ENCODE data around the gene ZNF423. TPM values are rescaled to one million over a fixed set of nuclear protein-coding genes. Genes with fewer than 3 reads are reported as not detected.
"Not testable (repeated sequence)": the region's sequence is repeated elsewhere in the genome, so short reads cannot be mapped to it uniquely, and the experiment has no call there.

ZNF423 gene
- total and polyA plus RNA-seq, 2 donors, result 6.4 to 14.0 TPM

DNA sequence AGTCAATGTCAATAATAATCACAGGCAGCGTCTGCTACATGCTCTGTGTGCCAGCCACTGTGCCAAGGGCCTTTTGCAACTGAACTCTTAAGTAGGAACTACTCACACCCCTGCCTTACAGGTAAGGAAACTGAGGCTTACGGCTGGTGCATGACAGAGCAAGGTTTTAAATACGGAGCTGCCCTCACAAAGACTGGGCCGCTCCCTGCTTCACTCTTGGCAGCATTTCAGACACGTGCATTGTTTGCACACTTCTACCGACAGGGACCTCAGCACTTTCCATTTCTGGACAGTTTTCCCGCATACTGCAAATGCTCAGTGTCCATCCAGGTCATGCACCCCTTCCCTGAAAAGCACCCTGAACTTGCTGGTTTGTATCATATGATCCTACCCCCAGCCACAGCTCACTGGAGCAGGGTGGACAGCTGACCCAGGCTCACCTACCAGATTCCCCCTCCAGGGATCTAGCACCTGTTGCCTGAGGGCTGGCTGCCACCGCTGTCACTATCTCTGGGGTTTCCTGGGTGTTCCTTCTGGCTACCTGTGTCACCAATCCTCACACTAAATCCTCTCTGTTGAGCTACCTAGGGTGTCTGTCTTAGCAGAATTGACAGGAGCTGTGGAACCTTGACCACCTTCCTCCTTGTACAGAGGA is 339.4 kb downstream of the ZNF423 start:
- Histone ChIP-seq H3K27ac (ENCODE audit: low read depth) (no peak overlapping the region), H3K36me3 (ENCODE audit: insufficient read depth) (no peaks in the 10 kb centered on the region), H3K4me3 (ENCODE audit: low read depth, low read length) (no peak overlapping the region), H3K4me1 (ENCODE audit: insufficient read depth) (no peaks in the 10 kb centered on the region)
- 83% methylated on average over 8 of the region's 8 CpGs for WGBS
- no peak for DNase-seq (ENCODE audit: extremely low spot score)

DNA sequence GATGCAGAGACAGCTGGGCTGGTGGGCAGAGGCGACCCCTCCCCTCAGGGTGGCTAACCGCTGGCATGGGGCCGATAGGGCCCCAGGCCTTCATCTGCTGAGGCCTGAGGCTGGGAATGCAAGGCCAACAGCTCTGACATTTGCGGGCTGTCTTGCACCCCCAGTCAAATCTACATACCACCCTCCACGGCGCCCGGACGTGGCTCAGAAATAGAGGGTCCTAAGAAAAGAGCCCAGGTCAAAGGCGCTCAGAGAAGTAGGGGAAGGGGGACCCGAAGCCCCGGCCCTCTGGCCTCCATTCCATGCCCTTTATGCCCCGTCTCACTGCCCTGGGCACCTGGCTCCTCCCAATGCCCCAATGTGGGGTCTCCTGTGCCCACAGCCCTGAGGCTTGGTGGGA is 340.1 kb downstream of the ZNF423 start:
- DNase-seq (ENCODE audit: extremely low spot score), result no peak
- H3K4me1 ChIP-seq (ENCODE audit: insufficient read depth), result no peaks in the 10 kb centered on the region
- H3K27ac ChIP-seq (ENCODE audit: low read depth), result no peak overlapping the region
- H3K36me3 ChIP-seq (ENCODE audit: insufficient read depth), result no peaks in the 10 kb centered on the region
- WGBS, result 95% methylated on average over 12 of the region's 12 CpGs
- no peak overlapping the region for H3K4me3 ChIP-seq (ENCODE audit: low read depth, low read length)

DNA sequence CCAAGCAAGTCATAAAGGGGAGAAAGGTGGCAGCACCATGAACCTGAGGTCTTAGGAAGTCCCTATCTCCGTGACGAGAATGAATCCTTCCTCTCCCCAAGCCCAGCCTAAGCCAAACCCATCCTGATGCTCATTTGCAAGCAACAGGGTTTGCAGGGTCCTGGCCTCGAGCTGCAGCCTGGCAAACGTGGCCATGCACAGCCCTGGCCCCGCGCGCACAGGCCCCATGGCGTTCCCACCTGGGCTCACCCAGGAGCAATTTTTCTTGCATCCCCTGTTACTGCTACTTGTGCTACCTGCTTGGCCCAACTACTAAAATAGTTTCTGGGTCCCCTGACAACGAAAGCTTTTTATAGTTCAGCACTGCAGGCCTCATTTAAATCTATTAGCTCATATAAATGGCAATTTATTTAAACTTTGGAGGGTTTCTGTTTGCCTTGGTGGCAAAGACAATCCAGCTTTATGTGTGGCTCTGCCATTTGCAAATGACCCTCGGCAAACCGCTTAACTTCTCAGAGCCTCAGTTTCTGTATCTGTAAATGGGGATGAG is 340.8 kb downstream of the ZNF423 start:
- Histone ChIP-seq H3K36me3 (ENCODE audit: insufficient read depth) (no peaks in the 10 kb centered on the region), H3K4me3 (ENCODE audit: low read depth, low read length) (no peak overlapping the region), H3K27ac (ENCODE audit: low read depth) (no peak overlapping the region), H3K4me1 (ENCODE audit: insufficient read depth) (no peaks in the 10 kb centered on the region)
- WGBS, result 90% methylated on average over 11 of the region's 11 CpGs
- no peak for DNase-seq (ENCODE audit: extremely low spot score)

DNA sequence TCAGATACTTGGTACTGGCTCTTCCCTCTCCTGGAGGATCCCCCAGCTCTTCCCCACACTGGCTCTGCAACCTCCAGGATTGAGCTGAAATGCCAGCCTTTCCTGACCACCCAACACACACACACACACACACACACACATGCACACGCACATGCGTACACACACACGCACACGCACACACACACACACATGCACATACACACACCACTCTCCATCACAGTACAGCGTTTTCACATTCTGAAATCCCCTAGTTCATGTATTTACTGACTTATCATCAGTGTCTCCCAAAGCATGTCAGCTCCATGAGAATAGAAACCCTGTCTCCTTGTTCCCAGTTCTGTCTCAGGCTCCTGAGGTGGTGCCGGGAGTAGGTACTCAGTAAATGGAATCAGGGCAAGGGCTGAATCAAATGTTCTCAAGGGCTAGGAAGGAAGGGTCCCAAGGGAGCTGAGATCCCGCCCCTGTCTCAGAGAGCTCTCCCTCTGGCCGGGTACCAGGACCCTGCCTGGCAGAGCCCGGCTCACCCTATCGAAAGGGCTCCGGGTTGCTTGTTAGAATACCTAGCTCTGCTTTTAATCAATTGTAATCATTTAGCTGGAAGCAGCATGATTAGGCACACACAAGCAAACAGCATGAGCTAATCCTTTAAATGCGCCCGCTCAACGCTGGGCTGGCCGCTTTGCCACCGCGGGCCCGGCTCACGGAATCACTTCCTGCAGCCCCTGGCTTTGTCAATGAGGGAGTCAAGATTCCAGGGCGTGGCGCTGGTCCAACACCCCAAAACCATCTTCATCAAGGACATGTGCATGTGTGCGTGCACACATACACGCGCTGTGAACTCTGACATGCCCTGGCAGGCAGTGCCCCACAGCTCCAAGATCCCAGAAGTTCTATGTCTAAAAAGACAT is 341.6 kb downstream of the ZNF423 start:
- H3K36me3 ChIP-seq (ENCODE audit: insufficient read depth), result no peaks in the 10 kb centered on the region
- DNase-seq (ENCODE audit: extremely low spot score), result no peak
- 90% methylated on average over 24 of the region's 24 CpGs for WGBS
- H3K4me3 ChIP-seq (ENCODE audit: low read depth, low read length), result no peak overlapping the region
- no peaks in the 10 kb centered on the region for H3K4me1 ChIP-seq (ENCODE audit: insufficient read depth)
- no peak overlapping the region for H3K27ac ChIP-seq (ENCODE audit: low read depth)

DNA sequence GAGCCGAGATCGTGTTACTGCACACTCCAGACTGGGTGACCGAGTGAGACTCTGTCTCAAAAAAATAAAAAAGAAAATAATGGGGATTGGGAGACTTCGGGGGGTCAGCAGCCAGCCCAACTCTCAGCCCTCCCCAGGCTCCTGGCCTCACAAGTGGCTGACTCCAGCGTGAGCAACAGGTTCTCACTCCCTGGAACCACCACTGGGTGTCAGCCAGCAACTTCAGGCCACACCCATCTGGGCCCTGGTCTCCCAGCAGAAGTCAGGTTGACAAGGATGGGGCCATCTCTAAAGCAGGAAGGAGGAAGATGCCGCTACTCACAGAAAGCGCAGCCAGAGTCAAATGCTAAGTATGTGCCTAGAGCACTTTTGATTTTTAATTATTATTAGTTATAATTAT is 342.9 kb downstream of the ZNF423 start:
- no peak overlapping the region for H3K27ac ChIP-seq (ENCODE audit: low read depth)
- WGBS, result 79% methylated on average over 7 of the region's 7 CpGs
- H3K4me1 ChIP-seq (ENCODE audit: insufficient read depth), result no peaks in the 10 kb centered on the region
- DNase-seq (ENCODE audit: extremely low spot score), result no peak
- no peak overlapping the region for H3K4me3 ChIP-seq (ENCODE audit: low read depth, low read length)
- no peaks in the 10 kb centered on the region for H3K36me3 ChIP-seq (ENCODE audit: insufficient read depth)

DNA sequence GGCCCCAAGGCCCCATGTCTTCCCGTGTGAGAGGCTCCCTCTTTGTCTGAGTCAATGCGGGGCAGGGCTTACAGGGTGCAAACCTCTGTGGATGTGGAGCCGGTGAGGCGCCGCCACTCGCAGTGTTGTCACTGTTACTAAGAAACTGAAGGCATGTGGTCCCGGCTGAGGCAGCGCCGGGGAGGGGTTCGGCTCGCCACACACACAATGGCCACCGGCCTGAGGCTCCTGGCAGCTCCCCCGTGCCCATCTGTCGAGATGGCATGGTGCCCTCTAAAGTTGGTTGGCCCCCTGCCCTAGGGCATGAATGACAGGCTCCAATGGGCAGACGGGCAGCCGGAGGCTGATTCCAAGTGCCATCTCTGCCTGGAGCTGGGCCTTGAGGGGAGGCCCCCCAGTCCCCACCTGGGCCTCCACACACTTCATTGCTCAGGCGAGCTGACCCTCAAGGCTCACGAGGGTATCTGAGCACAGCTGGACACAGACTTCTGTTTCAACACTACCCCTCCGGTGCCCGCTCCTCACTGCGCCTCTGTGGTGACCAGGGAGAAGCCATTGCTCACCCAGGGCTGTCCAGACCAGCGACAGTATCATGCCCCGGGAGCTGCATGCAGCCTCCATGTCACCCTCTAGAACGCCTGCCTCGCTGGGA is 345.1 kb downstream of the ZNF423 start:
- WGBS, result 92% methylated on average over 25 of the region's 25 CpGs
- no peak overlapping the region for H3K27ac ChIP-seq (ENCODE audit: low read depth)
- H3K4me3 ChIP-seq (ENCODE audit: low read depth, low read length), result no peak overlapping the region
- H3K4me1 ChIP-seq (ENCODE audit: insufficient read depth), result no peaks in the 10 kb centered on the region
- no peak for DNase-seq (ENCODE audit: extremely low spot score)
- no peaks in the 10 kb centered on the region for H3K36me3 ChIP-seq (ENCODE audit: insufficient read depth)

DNA sequence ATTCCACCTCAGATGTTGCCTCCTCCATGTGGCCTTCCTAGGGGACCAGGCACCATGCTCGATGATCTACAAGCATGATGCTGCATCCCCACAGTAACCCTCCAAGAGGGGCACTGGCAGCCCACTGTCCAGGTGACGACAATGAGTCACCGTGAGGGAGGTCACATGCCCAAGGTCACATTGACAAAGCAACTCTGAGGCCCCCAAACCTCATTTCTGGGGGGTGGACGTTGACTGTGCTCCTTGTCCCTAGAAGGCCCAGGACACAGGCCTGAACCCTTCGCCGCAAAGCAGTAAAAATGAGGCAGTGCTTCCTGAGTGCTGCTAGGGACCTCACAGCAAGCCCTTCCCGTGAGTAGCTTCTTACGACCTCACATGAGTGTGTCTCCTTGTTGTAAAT is 345.8 kb downstream of the ZNF423 start:
- Histone ChIP-seq H3K27ac (ENCODE audit: low read depth) (no peak overlapping the region), H3K4me3 (ENCODE audit: low read depth, low read length) (no peak overlapping the region), H3K4me1 (ENCODE audit: insufficient read depth) (no peaks in the 10 kb centered on the region), H3K36me3 (ENCODE audit: insufficient read depth) (no peaks in the 10 kb centered on the region)
- no peak for DNase-seq (ENCODE audit: extremely low spot score)
- WGBS, result 94% methylated on average over 8 of the region's 8 CpGs

DNA sequence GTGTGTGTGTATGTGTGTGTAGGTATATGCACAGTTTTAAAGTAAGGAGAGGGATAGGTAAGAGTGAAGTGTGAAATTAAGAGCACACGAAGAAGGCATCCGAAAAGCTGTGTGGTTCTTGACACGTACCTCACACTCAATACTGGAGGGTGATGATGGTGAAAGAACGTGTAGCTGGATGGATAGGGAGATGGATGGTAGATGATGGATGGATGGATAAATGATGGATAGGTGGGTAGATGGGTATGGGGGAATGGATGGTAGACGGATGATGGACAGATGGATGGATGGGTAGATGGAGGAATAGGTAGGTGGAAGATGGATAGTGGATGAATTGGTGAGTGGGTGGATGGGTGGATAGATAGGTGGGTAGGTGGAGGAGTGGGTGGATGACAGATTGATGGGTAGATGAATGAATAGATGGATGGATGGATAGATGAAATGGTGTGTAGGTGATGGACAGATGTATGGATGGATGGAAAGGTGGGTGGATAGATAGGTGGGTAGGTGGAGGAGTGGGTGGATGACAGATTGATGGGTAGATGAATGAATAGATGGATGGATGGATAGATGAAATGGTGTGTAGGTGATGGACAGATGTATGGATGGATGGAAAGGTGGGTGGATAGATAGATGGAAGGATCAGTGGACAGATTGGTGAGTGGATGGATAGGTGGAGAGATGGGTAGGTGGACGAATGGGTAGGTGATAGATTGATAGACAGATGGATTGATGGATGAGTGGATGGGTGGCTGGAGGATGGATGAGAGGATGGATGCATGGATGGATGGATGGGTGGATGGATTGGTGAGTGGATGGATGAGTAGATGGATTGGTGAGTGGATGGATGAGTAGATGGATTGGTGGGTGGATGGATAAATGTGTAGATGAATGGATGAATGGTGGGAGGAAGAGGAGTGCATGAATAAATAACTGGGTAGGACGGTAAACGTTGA is 349.6 kb downstream of the ZNF423 start:
- H3K4me3 ChIP-seq (ENCODE audit: low read depth, low read length); H3K27ac ChIP-seq (ENCODE audit: low read depth); H3K4me1 ChIP-seq (ENCODE audit: insufficient read depth); H3K36me3 ChIP-seq (ENCODE audit: insufficient read depth); DNase-seq (ENCODE audit: extremely low spot score): not testable (repeated sequence)
- 89% methylated on average over 8 of the region's 8 CpGs for WGBS

DNA sequence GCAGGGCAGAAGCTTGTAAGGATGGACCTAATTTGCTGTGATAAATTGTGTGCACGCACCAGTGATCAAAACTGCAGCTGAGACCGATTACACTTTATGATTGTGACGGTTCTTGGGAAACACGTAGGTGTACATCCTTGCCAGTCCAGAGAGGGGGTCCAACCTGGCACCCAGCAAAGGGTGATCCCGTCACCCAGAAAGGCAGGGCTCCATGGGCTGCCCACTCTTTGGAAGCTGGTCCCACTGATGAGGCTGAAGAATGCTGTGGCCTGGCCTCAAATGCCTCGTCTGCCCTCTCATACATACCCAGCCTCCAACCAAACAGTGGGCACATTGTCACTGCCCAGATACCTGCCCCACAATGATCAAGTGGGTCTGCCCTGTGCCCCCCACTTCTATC is 350.4 kb downstream of the ZNF423 start:
- Histone ChIP-seq H3K4me3 (ENCODE audit: low read depth, low read length) (no peak overlapping the region), H3K36me3 (ENCODE audit: insufficient read depth) (no peaks in the 10 kb centered on the region), H3K4me1 (ENCODE audit: insufficient read depth) (no peaks in the 10 kb centered on the region), H3K27ac (ENCODE audit: low read depth) (no peak overlapping the region)
- no peak for DNase-seq (ENCODE audit: extremely low spot score)
- 80% methylated on average over 6 of the region's 6 CpGs for WGBS

DNA sequence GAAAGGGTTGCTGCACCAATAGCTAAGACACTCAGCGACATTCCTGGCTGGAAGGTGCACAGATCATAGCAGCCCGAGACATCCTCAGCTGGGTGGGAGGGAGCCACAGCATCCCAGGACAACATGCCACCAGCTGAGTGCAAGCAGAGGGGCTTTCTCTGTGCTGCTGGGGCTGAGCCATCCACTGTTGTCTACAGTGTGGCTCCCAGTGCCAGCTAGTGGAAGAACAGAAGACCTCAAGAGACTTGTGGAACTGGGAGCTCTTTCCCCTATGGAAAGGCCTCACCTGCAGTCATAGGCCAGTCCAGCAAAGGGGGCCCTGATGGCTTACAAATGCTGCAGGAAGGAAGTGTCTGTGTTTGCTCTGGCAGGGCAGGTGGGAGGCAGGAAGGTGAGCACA is 351.3 kb downstream of the ZNF423 start:
- Histone ChIP-seq H3K27ac (ENCODE audit: low read depth) (no peak overlapping the region), H3K4me3 (ENCODE audit: low read depth, low read length) (no peak overlapping the region), H3K36me3 (ENCODE audit: insufficient read depth) (no peaks in the 10 kb centered on the region), H3K4me1 (ENCODE audit: insufficient read depth) (no peaks in the 10 kb centered on the region)
- WGBS, result 97% methylated on average over 2 of the region's 2 CpGs
- no peak for DNase-seq (ENCODE audit: extremely low spot score)

DNA sequence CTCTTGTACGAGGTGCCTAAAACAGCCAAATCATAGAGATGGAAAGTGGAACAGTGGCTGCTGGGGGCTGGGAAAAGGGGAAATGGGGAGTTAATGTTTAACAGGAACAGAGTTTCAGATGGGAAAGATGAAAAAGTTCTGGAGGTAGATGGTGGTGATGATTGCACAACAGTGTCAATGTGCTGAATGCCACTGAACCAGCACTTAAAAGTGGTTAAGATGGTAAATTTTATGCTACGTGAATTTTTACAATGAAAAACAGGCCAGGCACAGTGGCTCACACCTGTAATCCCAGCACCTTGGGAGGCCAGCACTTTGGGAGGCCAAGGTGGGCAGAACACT is 351.9 kb downstream of the ZNF423 start:
- no peak overlapping the region for H3K4me3 ChIP-seq (ENCODE audit: low read depth, low read length)
- WGBS, result 92% methylated on average over 2 of the region's 2 CpGs
- no peak for DNase-seq (ENCODE audit: extremely low spot score)
- H3K36me3 ChIP-seq (ENCODE audit: insufficient read depth), result no peaks in the 10 kb centered on the region
- H3K27ac ChIP-seq (ENCODE audit: low read depth), result no peak overlapping the region
- no peaks in the 10 kb centered on the region for H3K4me1 ChIP-seq (ENCODE audit: insufficient read depth)

DNA sequence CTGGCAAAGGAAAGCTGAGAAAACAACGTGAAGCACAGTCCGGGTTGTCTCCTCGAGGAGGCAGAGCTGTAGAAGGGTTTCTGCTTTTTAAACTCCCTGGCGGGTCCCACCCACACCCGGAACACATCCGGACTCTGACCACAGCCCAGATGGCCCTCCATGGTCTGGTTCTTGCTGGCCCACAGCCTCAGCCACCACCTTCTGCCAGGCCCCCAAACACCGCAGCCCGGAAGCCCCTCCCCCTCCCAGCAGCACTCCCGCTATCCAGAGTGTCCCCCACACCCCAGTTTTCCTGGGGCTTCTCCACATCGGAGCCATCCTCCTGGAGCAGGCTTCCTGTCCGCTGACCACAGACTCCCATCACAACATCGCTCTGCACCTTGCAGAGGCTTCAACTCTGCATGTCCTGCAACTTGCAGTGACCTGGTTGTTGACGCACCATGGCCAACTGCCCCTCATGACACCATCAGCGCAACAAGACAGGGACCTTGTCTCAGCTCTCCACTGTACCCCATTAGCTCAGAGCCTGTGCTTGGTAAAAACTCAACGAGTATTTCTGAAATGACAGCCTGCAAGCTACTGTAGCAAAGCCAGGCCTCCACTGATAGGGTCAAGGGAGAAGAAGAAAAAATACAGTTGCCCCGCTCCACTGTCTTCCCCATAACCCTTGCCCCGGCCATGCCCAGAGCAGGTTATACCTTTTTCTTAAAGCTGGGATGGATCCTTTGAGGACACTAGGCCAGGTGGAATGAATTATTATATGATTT is 352.5 kb downstream of the ZNF423 start:
- Histone ChIP-seq H3K27ac (ENCODE audit: low read depth) (no peak overlapping the region), H3K4me1 (ENCODE audit: insufficient read depth) (no peaks in the 10 kb centered on the region), H3K36me3 (ENCODE audit: insufficient read depth) (no peaks in the 10 kb centered on the region), H3K4me3 (ENCODE audit: low read depth, low read length) (no peak overlapping the region)
- 79% methylated on average over 17 of the region's 17 CpGs for WGBS
- no peak for DNase-seq (ENCODE audit: extremely low spot score)

All from urinary bladder (tissue), 4 donors.